LHCN-M2 (cell line): ENCODE data around the gene DIP2C. TPM values are rescaled to one million over a fixed set of nuclear protein-coding genes. Genes with fewer than 3 reads are reported as not detected.
"Not testable (repeated sequence)": the region's sequence is repeated elsewhere in the genome, so short reads cannot be mapped to it uniquely, and the experiment has no call there.

Source experiments
- DNase-seq: peaks from one replicate; pipeline ENCODE4 v3.0.0-alpha.2; 2012; ENCODE audit warnings: low read depth
- total RNA-seq: library from RNA; depleted of rRNA; stranded (reverse); fragments of >200 nt; gene quantifications from 2 replicates; pipeline ENCODE4 v1.2.3, GENCODE V29; 2014

The DIP2C gene
- total RNA-seq, 1 experiment from 2014 or later = 4.9 TPM

GRCh38 chr10:378230-378929 is 311.1 kb downstream of the DIP2C start:
- no peak for DNase-seq

- DNase-seq = no peak
Observed at GRCh38 chr10:377228-377627, 312.2 kb downstream of the DIP2C start.

DNA sequence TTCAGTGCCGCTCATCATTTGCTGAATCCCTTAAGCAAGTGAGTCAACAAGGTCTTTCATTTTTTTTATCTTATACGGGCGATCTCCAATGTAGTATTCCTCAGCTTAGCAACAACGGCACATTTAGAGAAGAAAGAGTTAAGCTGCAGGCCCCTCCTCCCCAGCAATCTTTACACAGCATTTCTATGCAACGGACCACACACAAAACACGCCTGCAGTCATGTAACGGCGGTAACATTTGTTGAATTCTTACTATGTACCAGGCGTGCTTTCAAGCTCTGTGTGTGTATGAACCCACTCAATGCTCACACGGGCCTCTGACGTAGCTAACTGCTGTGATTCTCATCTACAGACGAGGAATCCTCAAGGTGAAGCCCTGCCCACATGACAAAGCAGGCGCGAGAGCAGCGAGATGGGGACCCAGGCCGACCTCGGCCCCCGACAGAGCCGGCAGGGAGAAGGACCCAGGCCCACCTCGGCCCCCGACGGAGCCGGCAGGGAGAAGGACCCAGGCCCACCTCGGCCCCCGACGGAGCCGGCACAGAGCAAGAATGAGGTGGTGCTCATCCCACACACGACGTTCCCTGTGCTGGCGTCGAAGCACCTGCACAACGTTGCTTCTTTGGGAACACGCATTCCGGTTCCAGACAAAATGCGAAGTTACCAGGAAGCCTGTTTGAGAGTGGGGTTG is 313.5 kb downstream of the DIP2C start:
- DNase-seq = no peak

GRCh38 chr10:374354-374753 is 315.1 kb downstream of the DIP2C start:
- DNase-seq = no peak

GRCh38 chr10:373526-374309 is 315.8 kb downstream of the DIP2C start:
- DNase-seq = peak; percentile 63

- DNase-seq = no peak
Observed at GRCh38 chr10:373015-373414, 316.5 kb downstream of the DIP2C start.

- no peak for DNase-seq
Observed at GRCh38 chr10:372566-372965, 316.9 kb downstream of the DIP2C start.

DNA sequence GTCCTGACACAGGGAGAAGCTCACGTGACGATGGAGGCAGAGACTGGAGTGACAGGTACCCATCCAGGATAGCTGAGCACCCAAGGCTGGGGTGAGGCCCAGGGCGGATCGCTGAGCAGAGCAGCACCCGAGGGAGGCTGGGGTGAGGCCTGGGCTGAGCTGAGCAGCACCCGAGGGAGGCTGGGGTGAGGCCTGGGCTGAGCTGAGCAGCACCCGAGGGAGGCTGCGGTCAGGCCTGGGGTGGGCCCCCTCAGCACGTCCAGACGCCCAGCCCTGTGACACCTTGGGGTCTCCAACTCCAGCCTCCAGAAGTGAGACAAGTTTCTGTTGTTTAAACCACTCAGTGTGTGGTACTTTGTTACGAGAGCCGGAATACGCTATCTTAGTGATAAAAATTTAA is 318.0 kb downstream of the DIP2C start:
- no peak for DNase-seq

DNA sequence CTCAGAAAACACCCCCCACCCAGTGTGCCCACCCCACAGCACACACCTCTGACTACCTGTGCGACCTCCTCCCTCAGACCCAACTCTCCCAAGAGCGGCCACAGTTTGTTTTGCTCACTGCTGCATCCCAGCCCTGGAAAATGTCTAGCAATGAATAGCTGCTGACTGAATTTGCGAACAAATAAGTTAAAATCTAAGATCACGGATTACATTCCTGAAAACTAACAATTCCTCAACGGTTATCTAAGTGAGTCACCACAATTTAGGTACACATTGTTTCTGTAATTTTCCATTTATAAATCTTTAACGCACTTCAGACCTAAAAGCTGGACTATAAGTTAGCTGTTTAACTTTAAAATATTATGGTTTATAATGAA is 319.0 kb downstream of the DIP2C start:
- DNase-seq = no peak

- no peak for DNase-seq
Observed at GRCh38 chr10:369684-370448, 319.6 kb downstream of the DIP2C start.

DNA sequence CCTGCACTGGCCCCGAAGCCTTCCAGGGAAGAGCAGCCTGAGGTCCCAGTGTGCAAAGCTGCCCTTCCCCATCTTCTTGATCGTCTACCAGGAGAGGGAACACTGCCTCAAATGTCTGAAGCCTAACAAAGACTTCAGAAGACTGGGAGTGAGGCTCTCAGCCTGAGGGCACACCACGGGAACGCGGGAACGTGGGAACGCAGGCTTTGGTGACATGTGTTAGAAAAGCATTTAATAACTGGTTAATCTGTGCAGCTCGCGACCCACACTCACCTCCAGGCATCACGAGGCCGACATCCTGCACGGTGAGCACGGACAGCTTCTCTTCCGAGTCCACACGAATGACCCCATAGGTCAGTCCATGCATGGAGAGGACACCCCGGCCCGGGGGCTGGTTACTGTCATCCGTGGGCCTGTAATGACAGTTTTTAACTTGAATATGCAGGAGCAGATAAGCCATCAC is 320.2 kb downstream of the DIP2C start:
- DNase-seq = no peak

DNA sequence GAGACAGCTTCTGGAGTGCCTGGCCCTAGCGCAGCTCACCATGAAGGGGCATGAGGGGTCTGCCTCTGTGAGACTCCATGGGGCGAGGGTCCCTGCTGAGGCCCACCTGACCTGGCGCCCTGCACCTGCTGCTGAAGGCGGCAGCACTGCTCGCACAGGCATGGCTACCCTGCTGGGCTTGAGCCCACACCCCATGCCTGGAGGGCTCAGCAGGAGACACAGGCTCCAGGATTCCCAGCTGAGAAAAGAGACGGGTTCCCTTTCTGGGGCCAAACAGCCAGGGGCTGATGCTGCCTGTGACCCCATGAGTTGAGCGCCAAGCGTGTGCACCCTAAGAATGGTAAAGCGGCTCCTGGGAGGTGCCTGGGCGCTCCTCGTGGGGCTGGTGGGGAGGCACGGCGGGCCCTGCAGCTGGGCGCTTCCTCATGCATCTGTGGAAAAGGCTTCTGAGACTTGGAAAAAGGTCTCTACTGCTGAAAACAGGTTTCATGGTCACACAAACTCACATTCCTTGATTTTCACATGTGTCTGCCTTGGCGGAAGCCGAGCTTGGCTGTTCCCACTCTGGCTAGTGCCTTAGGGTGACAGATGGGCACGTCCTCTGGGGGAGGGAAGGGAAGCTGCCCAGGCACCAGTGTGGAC is 320.8 kb downstream of the DIP2C start:
- no peak for DNase-seq

DNA sequence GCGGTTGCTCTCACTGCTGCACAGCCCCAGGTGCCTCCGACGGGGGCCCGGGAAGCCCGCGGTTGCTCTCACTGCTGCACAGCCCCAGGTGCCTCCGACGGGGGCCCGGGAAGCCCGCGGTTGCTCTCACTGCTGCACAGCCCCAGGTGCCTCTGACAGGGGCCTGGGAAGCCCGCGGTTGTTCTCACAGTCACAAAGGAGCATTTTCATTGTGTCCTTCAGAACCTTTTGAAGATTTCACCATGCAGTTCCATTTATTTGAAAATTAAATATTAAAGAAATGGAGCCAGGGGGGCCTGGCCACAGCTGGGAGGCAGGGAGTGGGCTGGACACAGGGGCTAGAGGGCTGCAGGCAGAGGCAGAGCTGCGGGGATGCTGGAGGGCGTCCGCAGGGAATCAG is 321.4 kb downstream of the DIP2C start:
- DNase-seq = not testable (repeated sequence)

DNA sequence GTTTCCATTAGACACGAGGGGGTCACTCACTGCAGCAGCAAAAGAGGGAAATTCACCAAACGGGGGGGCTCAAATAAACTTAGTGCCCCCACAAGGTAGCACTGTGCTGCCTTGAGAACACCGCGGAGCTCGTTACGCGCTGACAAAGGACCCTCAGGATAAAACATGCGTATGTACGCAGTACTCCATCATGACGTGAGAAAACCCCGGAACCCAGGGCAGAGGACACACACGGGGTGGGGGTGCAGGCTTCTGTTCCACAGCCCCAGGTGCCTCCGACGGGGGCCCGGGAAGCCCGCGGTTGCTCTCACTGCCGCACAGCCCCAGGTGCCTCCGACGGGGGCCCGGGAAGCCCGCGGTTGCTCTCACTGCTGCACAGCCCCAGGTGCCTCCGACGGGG is 321.8 kb downstream of the DIP2C start:
- DNase-seq = no peak

DNA sequence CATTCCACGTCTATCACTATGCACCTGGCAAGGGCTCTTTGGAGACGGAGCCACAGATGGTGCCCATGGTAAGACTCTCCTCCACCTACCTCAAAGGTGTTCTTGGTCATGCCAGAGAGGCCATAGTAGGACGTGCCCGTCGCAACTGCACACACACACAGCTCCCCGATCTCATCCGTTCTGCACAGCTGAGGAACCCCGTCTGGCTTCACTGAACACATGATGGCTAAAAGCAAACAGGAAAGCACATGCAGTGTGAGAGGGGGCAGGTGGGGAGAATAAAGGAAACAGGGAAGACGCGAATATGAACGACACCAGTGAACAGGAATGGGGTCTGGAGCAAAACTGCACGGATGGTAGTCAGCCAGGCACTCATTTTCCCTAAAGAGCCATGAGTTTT is 323.3 kb downstream of the DIP2C start:
- DNase-seq = no peak

GRCh38 chr10:364267-364775 is 325.1 kb downstream of the DIP2C start:
- DNase-seq = no peak

DNA sequence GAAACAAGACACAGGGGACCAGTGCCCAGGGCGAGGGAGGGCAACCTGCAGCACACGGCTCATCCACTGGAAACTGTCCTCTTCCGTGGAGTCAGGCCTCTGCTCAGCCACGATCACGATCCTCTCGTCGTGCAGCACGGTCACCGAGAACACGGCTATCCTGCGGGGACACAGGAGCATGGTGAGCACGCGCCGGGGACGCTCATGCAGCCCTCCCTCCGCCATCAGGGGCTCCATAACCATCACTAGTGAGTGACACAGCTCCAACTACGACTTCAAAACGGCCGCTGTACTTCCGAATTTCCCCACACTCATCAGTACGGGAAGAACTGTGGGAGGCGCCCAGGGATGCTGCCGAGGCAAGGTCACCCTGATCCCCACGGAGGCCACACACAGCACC is 326.3 kb downstream of the DIP2C start:
- DNase-seq = no peak

DNA sequence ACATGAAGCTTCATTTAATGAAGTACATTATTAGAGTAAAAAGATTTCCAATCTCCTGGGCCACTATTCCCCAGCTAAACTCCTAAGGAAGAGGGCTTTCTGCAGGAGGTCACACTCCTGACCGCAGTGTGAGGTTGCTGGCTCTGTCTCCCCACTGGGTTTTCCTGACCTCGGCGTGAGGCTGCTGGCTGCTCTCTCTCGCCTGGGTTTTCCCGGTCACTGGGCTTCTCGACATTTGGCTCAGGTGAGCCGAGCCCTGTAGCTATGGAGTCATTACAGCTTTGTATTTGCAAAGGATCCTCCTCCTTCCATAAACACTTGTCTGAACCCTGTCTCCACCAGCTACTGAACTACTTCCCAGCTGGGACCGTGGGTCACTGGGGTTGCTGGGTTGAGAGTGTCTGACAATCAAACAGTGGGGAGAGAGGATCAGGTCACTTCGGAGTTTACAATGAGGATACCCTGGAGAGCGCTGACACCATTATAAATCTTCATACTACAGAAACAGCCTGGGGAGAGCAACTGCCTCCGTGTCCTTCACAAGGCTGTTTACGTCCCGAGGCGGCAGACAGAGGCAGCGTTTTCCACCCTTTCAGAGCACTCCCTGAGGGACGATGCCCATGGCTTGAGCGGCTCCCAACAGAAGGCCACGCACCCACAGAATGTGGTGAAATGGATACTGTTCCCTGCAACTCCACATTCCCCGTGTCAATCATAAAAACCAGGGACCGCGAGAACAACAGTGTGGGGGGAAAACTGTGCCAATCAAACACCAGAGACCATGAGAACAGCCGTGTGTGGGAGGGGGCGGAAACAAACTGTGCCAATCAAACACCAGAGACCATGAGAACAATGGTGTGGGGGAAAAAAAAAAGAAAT is 328.0 kb downstream of the DIP2C start:
- DNase-seq = no peak

- no peak for DNase-seq
Observed at GRCh38 chr10:360653-361052, 328.8 kb downstream of the DIP2C start.

DNA sequence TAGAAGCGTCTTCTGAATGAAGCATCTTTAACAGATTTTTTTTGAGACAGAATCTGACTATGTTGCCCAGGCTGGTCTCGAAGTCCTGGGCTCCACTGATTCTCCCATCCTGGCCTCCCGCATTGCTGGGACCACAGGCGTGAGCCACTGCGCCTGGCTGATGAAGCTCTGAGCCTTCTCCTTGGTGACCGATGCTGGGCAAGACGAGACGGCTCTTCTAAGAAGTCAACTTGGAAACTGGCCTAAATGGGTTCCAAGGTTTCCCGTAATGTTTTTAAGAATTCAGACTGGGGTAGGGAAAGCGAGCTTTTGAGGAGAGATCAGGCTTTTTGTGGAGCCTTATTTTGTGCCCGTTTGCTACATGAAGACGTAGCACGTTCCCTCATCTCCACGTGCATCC is 329.7 kb downstream of the DIP2C start:
- no peak for DNase-seq
